GM12864 (cell line): Measurements from ENCODE around the gene GOLGA8O.
"Not testable (repeated sequence)": the region's sequence is repeated elsewhere in the genome, so short reads cannot be mapped to it uniquely, and the experiment has no call there.

Experiments
- DNase-seq: peaks from one replicate; pipeline ENCODE4 v3.0.0-alpha.2; 2011; ENCODE audit warnings: low read depth
- H3K4me3 ChIP-seq: 2 replicates; pipeline ENCODE4 v1.5.1; 2011; ENCODE audit warnings: mild to moderate bottlenecking, low read depth, low read length, control low read depth
- CTCF ChIP-seq: IDR thresholded peaks from 2 replicates; pipeline ENCODE4 v1.5.1; 2011; ENCODE audit warnings: low read depth, mild to moderate bottlenecking, moderate library complexity, low read length, control low read depth, inconsistent platforms; ENCODE audit errors: missing control alignments

Gene GOLGA8O

GRCh38 chr15:32455534-32455933 lies at the start of gene GOLGA8O:
TSS of gene GOLGA8O (minus strand) at chr15:32455634. CDS start at chr15:32455536, 98 bp downstream.
- DNase-seq, H3K4me3 ChIP-seq: not testable (repeated sequence)

GRCh38 chr15:32504152-32504811 lies 48.8 kb upstream of the GOLGA8O start:
- not testable (repeated sequence) for H3K4me3 ChIP-seq, DNase-seq

GRCh38 chr15:32502946-32503345 lies 47.5 kb upstream of the GOLGA8O start:
- not testable (repeated sequence) for DNase-seq, H3K4me3 ChIP-seq

GRCh38 chr15:32492768-32493167 lies 37.3 kb upstream of the GOLGA8O start:
- DNase-seq: not testable (repeated sequence)

GRCh38 chr15:32486474-32486873 lies 31.0 kb upstream of the GOLGA8O start:
- DNase-seq, H3K4me3 ChIP-seq: not testable (repeated sequence)

More at GRCh38 chr15:32492768-32493167, 37.3 kb upstream of the GOLGA8O start:
- not testable (repeated sequence) for H3K4me3 ChIP-seq

GRCh38 chr15:32483377-32483776 lies 27.9 kb upstream of the GOLGA8O start:
- H3K4me3 ChIP-seq, DNase-seq: not testable (repeated sequence)

GRCh38 chr15:32481683-32482082 lies 26.2 kb upstream of the GOLGA8O start:
- H3K4me3 ChIP-seq, DNase-seq: not testable (repeated sequence)

- DNase-seq, H3K4me3 ChIP-seq: not testable (repeated sequence)
Observed at GRCh38 chr15:32468076-32468475, 12.6 kb upstream of the GOLGA8O start.

GRCh38 chr15:32440445-32440977 lies 14.9 kb downstream of the GOLGA8O start:
- not testable (repeated sequence) for H3K4me3 ChIP-seq, DNase-seq

- DNase-seq, H3K4me3 ChIP-seq: not testable (repeated sequence)
Observed at GRCh38 chr15:32434102-32434963, 21.1 kb downstream of the GOLGA8O start.

- DNase-seq, H3K4me3 ChIP-seq: not testable (repeated sequence)
Observed at GRCh38 chr15:32427635-32428034, 27.8 kb downstream of the GOLGA8O start.

GRCh38 chr15:32426511-32426910 lies 28.9 kb downstream of the GOLGA8O start:
- not testable (repeated sequence) for DNase-seq, H3K4me3 ChIP-seq

GRCh38 chr15:32407903-32408302 lies 47.5 kb downstream of the GOLGA8O start:
- TF ChIP-seq CTCF: peak; percentile 6
- DNase-seq, H3K4me3 ChIP-seq: not testable (repeated sequence)

- H3K4me3 ChIP-seq, DNase-seq: not testable (repeated sequence)
Observed at GRCh38 chr15:32403192-32403591, 52.2 kb downstream of the GOLGA8O start, which contains the start of gene GOLGA8K. TSS of gene GOLGA8K (minus strand) at chr15:32403292. CDS start at chr15:32403194, 98 bp downstream.

- H3K4me3 ChIP-seq, DNase-seq: not testable (repeated sequence)
Observed at GRCh38 chr15:32396522-32396921, 58.9 kb downstream of the GOLGA8O start.
